Measurements from ENCODE around the gene FGF14.

GRCh38 chr13:102003848-102004570 lies 397.8 kb downstream of the FGF14 start:
- TF ChIP-seq CTCF (conservative IDR thresholded peaks at IDR 0.05; ENCODE audit: low read depth, low read length) (no peak), EZH2phosphoT487 (IDR thresholded peaks at IDR 0.05; ENCODE audit: borderline replicate concordance, low read length) (no peak)

Measured in PC-3 (cell line).